ENCODE measurements around the gene MXRA7. TPM values are rescaled to one million over a fixed set of nuclear protein-coding genes. Genes with fewer than 3 reads are reported as not detected.
"Not testable (repeated sequence)": the region's sequence is repeated elsewhere in the genome, so short reads cannot be mapped to it uniquely, and the experiment has no call there.

The MXRA7 gene
- total RNA-seq, 1 experiment from 2014 or later: 33.6 TPM

DNA sequence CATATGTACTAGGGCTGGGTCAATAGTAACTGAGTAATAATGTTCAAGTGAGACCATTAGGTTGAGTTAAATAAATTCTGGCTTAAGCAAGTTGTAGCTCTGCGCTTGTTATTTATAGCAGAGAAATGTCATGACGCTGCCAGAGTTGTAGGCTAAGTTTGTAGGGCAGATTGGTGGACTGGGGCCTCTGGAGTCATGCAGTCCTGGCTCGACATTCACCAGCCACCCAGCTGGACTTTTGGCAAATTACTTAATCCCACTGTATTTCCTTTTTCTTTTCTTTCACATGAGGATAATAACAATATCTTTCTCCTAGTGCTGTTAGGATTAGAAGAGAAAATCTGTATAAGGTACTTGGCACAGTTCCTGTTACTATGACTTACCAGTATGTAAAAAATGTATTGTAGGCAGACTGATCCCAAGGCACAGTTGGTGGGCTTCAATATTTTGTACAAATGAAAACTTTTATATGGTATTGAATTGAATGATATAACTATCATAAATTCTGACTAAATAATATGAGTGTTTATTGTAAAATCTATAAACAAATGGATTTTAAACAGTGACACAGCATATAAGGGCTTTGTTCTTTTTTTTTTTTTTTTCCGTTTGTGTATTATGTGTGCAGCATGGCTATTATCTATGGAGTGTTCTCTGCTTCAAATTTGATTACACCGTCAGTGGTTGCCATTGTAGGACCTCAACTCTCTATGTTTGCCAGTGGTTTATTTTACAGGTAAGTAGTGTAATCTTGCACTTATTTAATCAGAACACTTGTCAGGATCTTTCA, 29.8 kb upstream of the MXRA7 start:
- H3K4me3 Mint-ChIP-seq (ENCODE audit: unreplicated experiment): no peak overlapping the region
- H3K27me3 Mint-ChIP-seq (ENCODE audit: insufficient read depth, unreplicated experiment): no peaks in the 10 kb centered on the region
- peaks cover 5% of the 10 kb centered on the region for H3K9me3 Mint-ChIP-seq (ENCODE audit: unreplicated experiment)
- ChIA-PET POLR2A (interaction anchor here (3.4 to 9.1 kb wide), 2 partner anchors 9 to 181 kb away, joined by 26 to 76 read pairs; no protein-coding TSS in a partner anchor), CTCF (no interaction called here)
- no peak for DNase-seq (ENCODE audit: unreplicated experiment)
- no peak overlapping the region for H3K27ac Mint-ChIP-seq (ENCODE audit: low read depth, unreplicated experiment)
- peaks cover 57% of the 10 kb centered on the region for H3K36me3 Mint-ChIP-seq (ENCODE audit: insufficient read depth, unreplicated experiment)
- H3K4me1 Mint-ChIP-seq (ENCODE audit: insufficient read depth, unreplicated experiment): no peaks in the 10 kb centered on the region
- BruUV-seq (replicated peaks): no TSS peak
- intact Hi-C loops (cut with micrococcal nuclease): no loop called here
- TF ChIP-seq, protein P1, sequence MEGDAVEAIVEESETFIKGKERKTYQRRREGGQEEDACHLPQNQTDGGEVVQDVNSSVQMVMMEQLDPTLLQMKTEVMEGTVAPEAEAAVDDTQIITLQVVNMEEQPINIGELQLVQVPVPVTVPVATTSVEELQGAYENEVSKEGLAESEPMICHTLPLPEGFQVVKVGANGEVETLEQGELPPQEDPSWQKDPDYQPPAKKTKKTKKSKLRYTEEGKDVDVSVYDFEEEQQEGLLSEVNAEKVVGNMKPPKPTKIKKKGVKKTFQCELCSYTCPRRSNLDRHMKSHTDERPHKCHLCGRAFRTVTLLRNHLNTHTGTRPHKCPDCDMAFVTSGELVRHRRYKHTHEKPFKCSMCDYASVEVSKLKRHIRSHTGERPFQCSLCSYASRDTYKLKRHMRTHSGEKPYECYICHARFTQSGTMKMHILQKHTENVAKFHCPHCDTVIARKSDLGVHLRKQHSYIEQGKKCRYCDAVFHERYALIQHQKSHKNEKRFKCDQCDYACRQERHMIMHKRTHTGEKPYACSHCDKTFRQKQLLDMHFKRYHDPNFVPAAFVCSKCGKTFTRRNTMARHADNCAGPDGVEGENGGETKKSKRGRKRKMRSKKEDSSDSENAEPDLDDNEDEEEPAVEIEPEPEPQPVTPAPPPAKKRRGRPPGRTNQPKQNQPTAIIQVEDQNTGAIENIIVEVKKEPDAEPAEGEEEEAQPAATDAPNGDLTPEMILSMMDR (IDR thresholded peaks at IDR 0.05; ENCODE audit: unreplicated experiment): no peak

DNA sequence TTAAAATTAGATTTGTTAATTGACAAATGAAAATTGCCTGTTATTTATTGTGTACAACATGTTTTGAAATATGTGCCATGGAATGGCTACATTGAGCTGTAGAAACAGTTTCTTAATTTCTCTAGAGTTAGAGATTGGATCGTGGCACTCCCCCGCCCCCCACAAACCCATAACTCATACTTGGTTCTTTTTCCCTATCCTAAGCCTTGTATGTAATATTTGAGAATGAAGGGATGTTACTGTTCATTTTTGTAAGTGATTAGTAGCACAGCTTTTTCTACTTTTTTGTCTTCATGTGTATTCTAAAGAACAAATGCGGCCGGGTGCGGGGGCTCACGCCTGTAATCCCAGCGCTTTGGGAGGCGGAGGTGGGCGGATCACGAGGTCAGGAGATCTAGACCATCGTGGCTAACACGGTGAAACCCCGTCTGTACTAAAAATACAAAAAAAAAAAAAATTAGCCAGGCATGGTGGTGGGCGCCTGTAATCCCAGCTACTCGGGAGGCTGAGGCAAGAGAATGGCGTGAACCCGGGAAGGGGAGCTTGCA, 28.9 kb upstream of the MXRA7 start:
- H3K4me3 Mint-ChIP-seq (ENCODE audit: unreplicated experiment); H3K9me3 Mint-ChIP-seq (ENCODE audit: unreplicated experiment); H3K27me3 Mint-ChIP-seq (ENCODE audit: insufficient read depth, unreplicated experiment); DNase-seq (ENCODE audit: unreplicated experiment); H3K4me1 Mint-ChIP-seq (ENCODE audit: insufficient read depth, unreplicated experiment); H3K27ac Mint-ChIP-seq (ENCODE audit: low read depth, unreplicated experiment); BruUV-seq (replicated peaks): not testable (repeated sequence)
- ChIA-PET CTCF (interaction anchor here (0.6 to 1.5 kb wide), 2 partner anchors 16 to 181 kb away, joined by 3 to 4 read pairs; no protein-coding TSS in a partner anchor), POLR2A (interaction anchor here (0.6 to 9.1 kb wide), 8 partner anchors 9 to 1479 kb away, joined by 3 to 150 read pairs (median 3); partner anchors contain the start of genes JMJD6 and METTL23)
- intact Hi-C loops (cut with micrococcal nuclease): loop anchor here (10.0 kb wide), 1 partner anchor 325 kb away; no protein-coding TSS in a partner anchor
- H3K36me3 Mint-ChIP-seq (ENCODE audit: insufficient read depth, unreplicated experiment): peaks cover 57% of the 10 kb centered on the region

DNA sequence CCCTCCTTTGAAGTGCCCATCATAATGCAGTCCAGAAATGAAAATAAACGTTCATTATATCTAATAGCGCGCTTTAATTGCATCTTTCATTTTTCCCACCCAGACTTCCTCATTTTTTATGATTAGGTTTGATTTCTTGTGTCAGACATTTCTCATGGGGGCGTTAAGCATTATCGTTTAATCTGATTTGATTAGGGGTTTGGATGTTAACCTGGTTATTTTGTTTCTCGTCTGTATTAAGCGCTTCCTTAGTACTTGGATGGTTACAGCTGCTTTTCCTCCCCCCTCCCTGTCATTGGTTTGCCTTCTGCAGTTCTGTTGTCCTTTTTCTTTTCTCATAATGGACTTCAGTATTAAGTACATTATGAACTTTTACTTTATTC, 27.7 kb upstream of the MXRA7 start:
- no peak for DNase-seq (ENCODE audit: unreplicated experiment)
- Mint-ChIP-seq H3K36me3 (ENCODE audit: insufficient read depth, unreplicated experiment) (peaks cover 63% of the 10 kb centered on the region), H3K4me3 (ENCODE audit: unreplicated experiment) (peak overlapping the region; percentile 100), H3K27ac (ENCODE audit: low read depth, unreplicated experiment) (peak overlapping the region; percentile 97), H3K9me3 (ENCODE audit: unreplicated experiment) (no peaks in the 10 kb centered on the region), H3K27me3 (ENCODE audit: insufficient read depth, unreplicated experiment) (no peaks in the 10 kb centered on the region), H3K4me1 (ENCODE audit: insufficient read depth, unreplicated experiment) (peaks cover 17% of the 10 kb centered on the region)
- CTCF ChIA-PET: interaction anchor here (0.6 to 1.5 kb wide), 4 partner anchors 41 to 292 kb away, joined by 3 to 4 read pairs (median 4); no protein-coding TSS in a partner anchor
- intact Hi-C loops (cut with micrococcal nuclease): loop anchor here (1.0 to 10.0 kb wide), 2 partner anchors 101 to 326 kb away; no protein-coding TSS in a partner anchor
- POLR2A ChIA-PET: interaction anchor here (0.7 to 9.1 kb wide), 11 partner anchors 11 to 888 kb away, joined by 3 to 150 read pairs (median 4); partner anchors contain the start of genes JMJD6, METTL23 and RHBDF2
- TF ChIP-seq, protein P1 (IDR thresholded peaks at IDR 0.05; ENCODE audit: unreplicated experiment): no peak
- TSS peak; percentile 38 for BruUV-seq (replicated peaks)

DNA sequence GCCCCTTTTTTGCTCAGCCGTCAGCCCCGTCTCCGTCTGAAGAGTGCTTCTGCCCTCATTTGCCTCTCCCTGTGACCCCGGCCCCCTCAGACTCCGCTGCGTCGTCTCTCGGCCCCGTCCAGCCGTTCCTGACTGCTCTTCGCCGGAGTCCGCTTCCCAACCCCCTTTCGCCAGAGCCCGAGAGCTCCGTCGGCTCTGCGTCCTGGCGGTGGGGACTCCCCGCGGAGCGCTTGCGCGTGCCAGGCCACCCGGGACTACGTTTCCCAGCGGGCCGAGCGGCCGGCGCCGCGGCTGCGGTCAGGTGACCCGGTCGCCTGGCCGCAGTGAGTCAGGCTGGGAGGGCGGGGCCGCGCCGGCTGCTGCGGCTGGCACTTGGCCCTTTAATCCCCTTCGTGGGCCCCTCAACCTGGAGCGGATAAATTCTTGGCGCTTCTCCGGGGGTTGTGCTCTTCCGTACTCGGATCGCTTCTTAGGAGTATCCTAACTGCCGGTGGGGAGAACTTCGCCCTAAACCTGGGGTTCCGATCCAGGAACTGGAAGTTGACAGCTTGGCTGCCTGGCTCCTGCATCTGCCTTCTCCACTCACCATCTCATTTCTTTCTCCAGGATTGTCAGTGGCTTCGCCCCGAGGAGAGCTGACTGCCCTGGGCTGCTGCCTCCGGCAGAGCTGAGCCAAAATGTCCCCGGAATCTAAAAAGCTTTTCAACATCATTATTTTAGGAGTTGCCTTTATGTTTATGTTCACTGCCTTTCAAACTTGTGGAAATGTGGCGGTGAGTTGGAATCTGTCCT, 27.1 kb upstream of the MXRA7 start, which contains the start of gene MFSD11:
Gene MFSD11, plus strand, starts transcription at position 444 of the 792 bp plus-strand sequence. Its CDS starts 234 bp downstream, at position 678.
- intact Hi-C loops (cut with micrococcal nuclease): loop anchor here (1.0 to 10.0 kb wide), 2 partner anchors 101 to 327 kb away; no protein-coding TSS in a partner anchor
- no TSS peak for BruUV-seq (replicated peaks)
- POLR2A ChIA-PET: interaction anchor here (0.6 to 9.1 kb wide), 17 partner anchors 11 to 551 kb away, joined by 3 to 150 read pairs (median 3); partner anchors contain the start of genes JMJD6, METTL23 and RHBDF2

More for the DNA sequence above, 27.1 kb upstream of the MXRA7 start, which contains the start of gene MFSD11:
- peak; percentile 90 for DNase-seq (ENCODE audit: unreplicated experiment)
- H3K36me3 Mint-ChIP-seq (ENCODE audit: insufficient read depth, unreplicated experiment): peaks cover 69% of the 10 kb centered on the region
- H3K4me1 Mint-ChIP-seq (ENCODE audit: insufficient read depth, unreplicated experiment): peaks cover 20% of the 10 kb centered on the region
- no peaks in the 10 kb centered on the region for H3K9me3 Mint-ChIP-seq (ENCODE audit: unreplicated experiment)
- TF ChIP-seq, protein P1 (IDR thresholded peaks at IDR 0.05; ENCODE audit: unreplicated experiment): no peak
- H3K27ac Mint-ChIP-seq (ENCODE audit: low read depth, unreplicated experiment): peak within 1 kb of the TSS; percentile 97
- H3K27me3 Mint-ChIP-seq (ENCODE audit: insufficient read depth, unreplicated experiment): no peaks in the 10 kb centered on the region
- peak within 1 kb of the TSS; percentile 100 for H3K4me3 Mint-ChIP-seq (ENCODE audit: unreplicated experiment)
- CTCF ChIA-PET: interaction anchor here (0.6 to 1.5 kb wide), 5 partner anchors 11 to 542 kb away, joined by 3 to 5 read pairs (median 4); no protein-coding TSS in a partner anchor
